Testis (tissue), 3 donors: ENCODE results near the gene HDAC2. TPM values are rescaled to one million over a fixed set of nuclear protein-coding genes. Genes with fewer than 3 reads are reported as not detected.
"Not testable (repeated sequence)": the region's sequence is repeated elsewhere in the genome, so short reads cannot be mapped to it uniquely, and the experiment has no call there.

Source experiments
- DNase-seq: peaks from one replicate; pipeline ENCODE4 v3.0.0-alpha.2; 2019
- H3K27ac ChIP-seq, 2 donors: fragments of 200-600 bp; sonication (generic); one replicate each; pipeline ENCODE4 v1.5.1; 2019
- H3K27me3 ChIP-seq: fragments of 200-600 bp; sonication (generic); one replicate; pipeline ENCODE4 v1.5.1; 2019
- H3K36me3 ChIP-seq: fragments of 200-600 bp; sonication (generic); one replicate; pipeline ENCODE4 v1.5.1; 2017; ENCODE audit warnings: low read depth; ENCODE audit errors: missing control alignments
- H3K4me1 ChIP-seq: fragments of 200-600 bp; sonication (generic); one replicate; pipeline ENCODE4 v1.5.1; 2019
- H3K4me3 ChIP-seq, 2 donors: fragments of 200-600 bp; sonication (generic); one replicate each; pipeline ENCODE4 v1.5.1; 2017 to 2019
- H3K9me3 ChIP-seq: fragments of 200-600 bp; sonication (generic); one replicate; pipeline ENCODE4 v1.5.1; 2017
- CTCF ChIP-seq, 3 experiments: fragments of 450-650 bp in 2 of 3; fragments of 200-600 bp in 1 of 3; sonication (generic) in 1 of 3; IDR thresholded peaks; one replicate each; pipeline ENCODE4 v1.5.1; 2016 to 2019; ENCODE audit warnings: antibody characterized with exemption in 3 of 3, mild to moderate bottlenecking in 2 of 3, moderate library complexity in 1 of 3
- POLR2A ChIP-seq: fragments of 450-650 bp; IDR thresholded peaks from one replicate; pipeline ENCODE4 v1.6.1; 2017; ENCODE audit warnings: antibody characterized with exemption, mild to moderate bottlenecking, moderate library complexity
- WGBS, 2 donors: methylation state at CpG; one replicate each; pipeline ENCODE4 v1.1.5; 2018; 5-methylcytosine and 5-hydroxymethylcytosine counted together
- intact Hi-C: fragments of 100-400 bp; cut with DNase I; formaldehyde crosslinking; loops from one replicate; pipeline ENCODE4 v1.15.1; 2023; ENCODE audit warnings: low total_unique reads
- polyA plus RNA-seq: library from polyadenylated mRNA; stranded (reverse); fragments of 350-450 nt; fragmentation: Illumina TruSeq; extraction: RNeasy Lipid Tissue Mini Kit (QIAGEN cat#74804); gene quantifications from one replicate; pipeline ENCODE4 v1.2.3, GENCODE V29; 2014; ENCODE audit warnings: low read depth, low replicate concordance; ENCODE audit not compliant: insufficient read depth
- total RNA-seq, 2 donors: library from RNA; depleted of rRNA; stranded (reverse); fragments of >200 nt; gene quantifications; one replicate each; pipeline ENCODE4 v1.2.3, GENCODE V29; 2016

Gene HDAC2
- total and polyA plus RNA-seq, 3 donors from 2014 or later: 99.3 to 146 (median 119) TPM

- no peaks in the 10 kb centered on the region for H3K9me3 ChIP-seq
- no peak overlapping the region for H3K27ac ChIP-seq
These were observed 46.6 kb downstream of the HDAC2 start for GRCh38 chr6:113924312-113924723.

GRCh38 chr6:113923526-113923925, 47.4 kb downstream of the HDAC2 start:
- Histone ChIP-seq H3K4me3 (no peak overlapping the region), H3K27me3 (no peaks in the 10 kb centered on the region), H3K9me3 (no peaks in the 10 kb centered on the region), H3K36me3 (no peaks in the 10 kb centered on the region), H3K27ac (no peak overlapping the region), H3K4me1 (peaks cover 5% of the 10 kb centered on the region)
- intact Hi-C loops: no loop called here
- TF ChIP-seq CTCF (IDR thresholded peaks at IDR 0.05) (no peak), POLR2A (no peak)
- no peak for DNase-seq

More at GRCh38 chr6:113924312-113924723, 46.6 kb downstream of the HDAC2 start:
- no peak for DNase-seq
- no peak overlapping the region for H3K4me3 ChIP-seq
- H3K4me1 ChIP-seq: peaks cover 5% of the 10 kb centered on the region
- intact Hi-C loops: no loop called here
- H3K27me3 ChIP-seq: no peaks in the 10 kb centered on the region
- no peaks in the 10 kb centered on the region for H3K36me3 ChIP-seq
- no peak for TF ChIP-seq CTCF (IDR thresholded peaks at IDR 0.05)
- no peak for TF ChIP-seq POLR2A

- Histone ChIP-seq H3K4me1 (peaks cover 5% of the 10 kb centered on the region), H3K36me3 (no peaks in the 10 kb centered on the region), H3K27ac (no peak overlapping the region), H3K4me3 (no peak overlapping the region), H3K27me3 (no peaks in the 10 kb centered on the region), H3K9me3 (no peaks in the 10 kb centered on the region)
- DNase-seq: no peak
- TF ChIP-seq CTCF (IDR thresholded peaks at IDR 0.05) (no peak), POLR2A (no peak)
- intact Hi-C loops: no loop called here
- WGBS, 2 donors: 60 to 63% methylated on average over 4 of the region's 4 CpGs
These were observed 49.5 kb downstream of the HDAC2 start for GRCh38 chr6:113921299-113921904.

- peaks cover 5% of the 10 kb centered on the region for H3K4me1 ChIP-seq
- no peak for DNase-seq
- H3K36me3 ChIP-seq: no peaks in the 10 kb centered on the region
- no peak overlapping the region for H3K4me3 ChIP-seq
- no peak overlapping the region for H3K27ac ChIP-seq
- intact Hi-C loops: no loop called here
- TF ChIP-seq CTCF (IDR thresholded peaks at IDR 0.05): no peak
- no peak for TF ChIP-seq POLR2A
- 31 to 49% methylated on average over 3 of the region's 3 CpGs for WGBS, 2 donors
- H3K9me3 ChIP-seq: no peaks in the 10 kb centered on the region
- H3K27me3 ChIP-seq: no peaks in the 10 kb centered on the region
These were observed 50.2 kb downstream of the HDAC2 start for GRCh38 chr6:113920663-113921267.

GRCh38 chr6:113910285-113910684, 60.7 kb downstream of the HDAC2 start:
- H3K9me3 ChIP-seq, H3K27ac ChIP-seq, intact Hi-C loops, H3K4me3 ChIP-seq, H3K36me3 ChIP-seq, DNase-seq, H3K27me3 ChIP-seq, H3K4me1 ChIP-seq: not testable (repeated sequence)
- WGBS, 2 donors: 76 to 80% methylated on average over 1 of the region's 1 CpG
